SIG-M5 (cell line): Measurements from ENCODE around the gene EME2.

ENCODE experiments used
- DNase-seq: peaks from one replicate; lab custom pipeline; 2025; lab: John Stamatoyannopoulos, UW

Gene EME2

DNA sequence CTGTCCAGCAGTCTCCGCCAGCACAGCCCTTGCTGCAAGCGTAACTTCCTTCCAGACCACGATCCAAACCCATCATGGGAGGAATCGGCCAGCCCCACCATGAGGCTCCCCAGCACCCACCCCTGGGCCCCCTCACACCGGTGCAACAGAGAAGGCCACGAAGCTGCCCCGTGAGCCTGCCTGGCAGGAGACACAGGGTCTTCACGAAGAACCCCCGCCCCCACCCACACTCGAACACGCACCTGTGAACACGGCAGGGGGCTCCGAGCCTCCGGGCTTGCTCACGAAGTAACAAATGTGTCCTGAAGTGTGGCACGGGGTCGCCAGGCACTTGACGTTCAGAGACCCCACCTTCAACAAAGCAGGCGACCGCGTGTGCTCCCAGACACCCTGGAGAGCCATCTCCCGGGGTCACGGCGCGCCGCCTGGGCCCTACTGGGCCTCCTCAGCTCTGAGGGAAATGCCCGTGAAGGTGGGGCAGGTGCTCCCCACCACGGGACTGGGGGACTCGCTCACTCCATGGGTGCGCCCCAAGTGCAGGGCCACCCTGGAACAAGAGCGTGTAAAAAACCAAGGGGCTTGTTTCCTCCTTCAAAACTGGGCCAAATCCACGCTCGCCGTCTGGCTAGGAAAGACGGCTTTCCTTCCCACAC lies 46.4 kb downstream of the EME2 start:
- no peak for DNase-seq

DNA sequence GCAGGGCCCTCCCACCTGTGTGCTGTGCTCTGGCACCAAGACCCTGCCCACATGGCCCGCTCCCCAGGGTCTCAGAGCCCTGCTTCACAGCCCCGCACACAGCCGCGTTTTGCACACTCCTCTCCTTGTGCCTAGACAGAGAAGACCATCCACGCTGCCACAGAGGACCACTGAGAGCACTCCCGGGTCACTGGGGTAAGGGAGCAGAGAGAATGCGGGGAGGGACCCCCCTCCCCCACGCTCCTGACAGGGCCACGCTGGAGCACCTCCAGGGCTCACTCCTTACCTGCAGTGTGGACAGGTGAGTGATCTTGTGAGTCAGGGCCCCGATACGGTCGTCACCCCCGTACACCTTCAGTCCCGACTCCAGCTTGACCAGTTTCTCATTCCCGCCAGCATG lies 47.0 kb downstream of the EME2 start:
- no peak for DNase-seq

DNA sequence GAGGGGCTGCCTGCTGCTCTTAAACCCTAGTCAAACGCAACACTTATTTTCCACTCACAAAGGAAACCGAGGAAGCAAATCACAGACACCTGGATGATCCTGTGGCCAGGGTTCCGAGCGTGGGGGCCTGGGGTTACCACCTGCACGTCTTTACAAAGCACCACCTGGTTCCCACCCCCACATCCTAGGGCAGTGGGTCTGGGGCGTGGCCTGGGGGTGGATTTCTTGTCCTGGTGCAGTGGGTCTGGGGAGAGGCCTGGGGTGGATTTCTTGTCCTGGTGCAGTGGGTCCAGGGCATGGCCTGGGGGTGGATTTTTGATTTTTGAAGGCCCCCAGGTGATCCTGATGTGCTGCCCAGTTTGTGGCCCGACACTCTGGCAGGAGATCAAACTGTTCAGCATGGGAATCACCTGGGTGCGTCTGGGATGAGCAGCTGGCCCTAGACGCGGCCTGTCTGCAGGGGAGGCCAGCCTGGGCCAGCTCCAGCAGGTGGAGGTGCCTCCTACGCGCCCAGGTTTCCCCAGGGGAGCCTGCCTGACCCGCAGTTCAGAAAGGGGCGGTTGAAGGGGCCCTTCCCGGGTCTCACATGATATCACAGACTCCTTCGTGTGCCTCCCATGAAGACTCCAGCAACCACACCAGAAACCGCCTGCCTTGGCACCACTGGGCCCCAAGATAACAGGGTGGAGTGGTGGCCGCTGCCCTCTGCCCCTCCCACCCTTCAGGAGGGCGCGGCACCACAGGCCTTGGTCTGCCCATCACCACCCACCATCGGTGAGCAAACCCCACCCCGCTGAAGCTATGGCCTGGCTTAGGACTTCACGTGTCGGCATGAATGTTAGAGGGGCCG lies 47.7 kb downstream of the EME2 start:
- no peak for DNase-seq

DNA sequence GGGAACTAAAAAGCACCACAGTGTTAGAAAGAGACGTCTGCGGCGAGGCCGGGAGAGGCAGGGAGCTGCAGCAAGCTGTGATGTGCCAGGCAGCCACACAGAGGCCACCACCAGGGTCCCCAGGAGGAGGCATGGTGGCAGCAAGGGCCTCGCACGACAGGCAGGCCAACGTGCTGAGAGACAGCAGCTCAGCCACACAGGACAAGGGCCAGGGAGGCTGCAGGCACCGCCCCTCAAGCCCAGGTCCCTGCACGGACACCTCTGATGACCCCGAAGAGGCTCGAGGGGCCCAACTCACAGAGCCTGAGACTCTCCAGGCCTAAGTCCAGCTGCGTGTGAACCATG lies 48.3 kb downstream of the EME2 start:
- no peak for DNase-seq

DNA sequence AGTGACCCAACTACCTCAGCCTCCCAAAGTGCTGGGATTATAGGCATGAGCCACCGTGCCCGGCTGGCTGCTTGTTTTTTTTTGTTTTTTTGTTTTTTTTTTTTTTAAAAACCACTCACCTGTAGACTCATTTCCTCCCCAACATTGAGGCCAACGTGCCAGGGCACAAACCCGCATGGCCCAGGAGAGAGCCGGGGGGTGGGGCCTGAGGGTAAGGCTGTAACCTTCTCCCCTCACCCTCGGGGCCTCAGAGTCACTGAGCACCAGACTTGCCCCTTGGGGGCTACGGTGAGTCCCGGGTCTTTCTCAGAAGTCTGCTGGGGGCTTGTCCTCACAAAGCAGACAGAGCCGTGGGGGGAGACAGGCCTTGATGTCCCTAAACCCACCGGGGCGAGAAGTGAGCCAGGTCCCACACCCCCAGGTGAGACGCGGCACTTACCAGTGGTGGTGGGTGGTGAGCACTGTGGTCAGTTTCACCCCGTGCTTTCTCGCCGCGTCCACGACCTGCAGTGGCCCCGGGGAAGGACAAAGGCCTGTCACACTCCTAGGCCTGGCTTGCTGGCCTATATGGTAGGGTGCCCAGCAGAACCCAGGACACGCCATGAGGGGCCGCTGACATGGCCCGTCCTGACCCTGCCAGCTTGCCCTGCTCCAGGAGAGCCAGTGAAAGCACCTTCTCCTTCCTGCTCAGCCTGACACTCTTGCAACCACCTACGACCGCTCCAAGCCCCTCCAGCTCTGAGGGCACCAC lies 49.4 kb downstream of the EME2 start:
- DNase-seq, result no peak

DNA sequence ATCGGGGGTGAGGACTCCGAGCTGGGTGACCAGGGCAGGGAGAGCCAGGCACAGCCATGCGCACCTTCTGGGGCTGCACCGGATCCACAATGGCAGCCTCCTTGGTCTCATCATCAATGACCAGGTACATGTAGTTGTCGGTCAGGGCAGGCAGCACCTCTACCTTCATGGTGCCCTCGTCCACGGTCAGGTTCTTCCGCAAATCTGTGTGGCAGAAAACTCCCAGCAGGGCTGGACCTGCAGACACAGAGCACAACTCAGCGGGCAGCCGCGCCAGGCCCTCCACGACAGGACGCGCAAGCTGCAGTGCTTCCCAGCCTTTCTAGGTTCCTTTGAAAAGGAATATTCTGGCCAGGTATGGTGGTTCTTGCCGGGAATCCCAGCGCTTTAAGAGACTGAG lies 50.2 kb downstream of the EME2 start:
- no peak for DNase-seq

DNA sequence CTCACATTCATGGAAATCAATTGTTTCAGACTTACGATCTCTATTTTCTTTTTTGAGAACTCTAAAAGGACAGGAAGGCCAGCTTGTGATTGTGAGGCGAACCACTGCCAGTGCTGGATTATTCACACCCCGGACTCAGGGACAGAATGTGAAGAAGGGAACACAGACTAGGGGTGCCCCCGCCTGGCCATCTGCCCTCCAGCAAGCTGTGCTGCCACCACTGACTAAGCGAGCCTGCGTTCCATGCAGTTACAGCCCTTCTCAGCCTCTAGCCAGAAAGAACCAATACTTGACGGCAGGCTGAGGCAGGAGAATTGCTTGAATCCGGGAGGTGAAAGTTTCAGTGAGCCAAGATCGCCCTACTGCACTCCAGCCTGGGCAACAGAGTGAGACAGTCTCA lies 51.2 kb downstream of the EME2 start:
- no peak for DNase-seq

DNA sequence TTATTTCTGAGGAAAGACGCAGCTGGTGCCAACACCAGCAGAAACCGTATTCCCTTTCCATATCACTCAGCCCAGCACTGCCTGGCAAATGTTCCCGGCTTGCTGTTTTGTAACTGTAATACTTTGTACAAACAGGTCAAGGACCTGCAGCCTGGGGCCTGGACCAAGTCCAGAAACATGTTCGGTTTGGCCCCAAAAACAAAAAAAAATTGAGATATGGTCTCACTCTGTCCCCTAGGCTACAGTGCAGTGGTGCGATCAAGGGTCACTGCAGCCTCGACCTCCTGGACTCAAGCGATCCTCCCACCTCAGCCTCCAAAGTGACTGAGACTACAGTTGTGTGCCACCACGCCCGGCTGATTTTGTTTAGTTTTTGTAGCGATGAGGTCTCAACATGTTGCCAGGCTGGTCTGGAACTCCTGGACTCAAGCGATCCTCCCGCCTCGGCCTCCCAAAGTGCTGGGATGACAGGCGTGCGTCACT lies 52.8 kb downstream of the EME2 start:
- DNase-seq, result no peak
